SU-DHL-6 (cell line): ENCODE measurements around the gene ATP9A.
"Not testable (repeated sequence)": the region's sequence is repeated elsewhere in the genome, so short reads cannot be mapped to it uniquely, and the experiment has no call there.

Experiments
- CTCF ChIP-seq: fragments of 200-600 bp; sonication (generic); IDR thresholded peaks from one replicate; pipeline ENCODE4 v1.5.1; 2017; ENCODE audit warnings: antibody characterized with exemption, mild to moderate bottlenecking, low read length, moderate library complexity; ENCODE audit not compliant: insufficient read depth, poor library complexity, severe bottlenecking
- EZH2phosphoT487 ChIP-seq: fragments of 200-600 bp; sonication (generic), shearing (Covaris generic); conservative IDR thresholded peaks from 2 replicates; pipeline ENCODE4 v1.6.1; 2018; ENCODE audit warnings: mild to moderate bottlenecking, antibody characterized with exemption, low read length, moderate library complexity, mixed read lengths

- not testable (repeated sequence) for TF ChIP-seq CTCF, EZH2phosphoT487
Measured at GRCh38 chr20:51685494-51685893, 82.7 kb downstream of the ATP9A start.
